NCI-H460 (cell line): ENCODE data around the gene VPS13D. TPM values are rescaled to one million over a fixed set of nuclear protein-coding genes. Genes with fewer than 3 reads are reported as not detected.
"Not testable (repeated sequence)": the region's sequence is repeated elsewhere in the genome, so short reads cannot be mapped to it uniquely, and the experiment has no call there.

ENCODE experiments used
- DNase-seq: peaks from one replicate; pipeline ENCODE4 v3.0.0-alpha.2; 2016; ENCODE audit warnings: low read depth; ENCODE audit errors: extremely low read depth
- total RNA-seq: library from RNA; depleted of rRNA; stranded (reverse); fragments of >200 nt; shearing (Covaris generic); gene quantifications from 2 replicates; pipeline ENCODE4 v1.2.3, GENCODE V29; 2014

VPS13D gene
- total RNA-seq, 1 experiment from 2014 or later, result 13.7 TPM

GRCh38 chr1:12359359-12360133 lies 129.7 kb downstream of the VPS13D start:
- no peak for DNase-seq

- DNase-seq, result no peak
Measured at GRCh38 chr1:12368646-12369045, 138.8 kb downstream of the VPS13D start.

- no peak for DNase-seq
Measured at GRCh38 chr1:12369258-12369657, 139.4 kb downstream of the VPS13D start.

GRCh38 chr1:12370333-12370975 lies 140.6 kb downstream of the VPS13D start:
- DNase-seq, result no peak

- DNase-seq, result no peak
Measured at GRCh38 chr1:12371053-12371452, 141.2 kb downstream of the VPS13D start.

GRCh38 chr1:12372180-12372579 lies 142.3 kb downstream of the VPS13D start:
- no peak for DNase-seq

GRCh38 chr1:12372761-12373160 lies 142.9 kb downstream of the VPS13D start:
- no peak for DNase-seq

GRCh38 chr1:12375133-12375829 lies 145.5 kb downstream of the VPS13D start:
- DNase-seq, result no peak

- DNase-seq, result no peak
Measured at GRCh38 chr1:12376236-12377045, 146.6 kb downstream of the VPS13D start.

- no peak for DNase-seq
Measured at GRCh38 chr1:12380326-12381249, 150.8 kb downstream of the VPS13D start.

- no peak for DNase-seq
Measured at GRCh38 chr1:12383001-12383400, 153.2 kb downstream of the VPS13D start.

- DNase-seq, result no peak
Measured at GRCh38 chr1:12383786-12384185, 154.0 kb downstream of the VPS13D start.

GRCh38 chr1:12384836-12385456 lies 155.1 kb downstream of the VPS13D start:
- no peak for DNase-seq

GRCh38 chr1:12386130-12386529 lies 156.3 kb downstream of the VPS13D start:
- DNase-seq, result no peak

GRCh38 chr1:12387641-12388040 lies 157.8 kb downstream of the VPS13D start:
- no peak for DNase-seq

- DNase-seq, result not testable (repeated sequence)
Measured at GRCh38 chr1:12390296-12390695, 160.5 kb downstream of the VPS13D start.

GRCh38 chr1:12397462-12398450 lies 167.9 kb downstream of the VPS13D start:
- DNase-seq, result no peak

GRCh38 chr1:12398479-12398878 lies 168.6 kb downstream of the VPS13D start:
- DNase-seq, result no peak
